ENCODE results near the gene IQCK.

Gene IQCK

DNA sequence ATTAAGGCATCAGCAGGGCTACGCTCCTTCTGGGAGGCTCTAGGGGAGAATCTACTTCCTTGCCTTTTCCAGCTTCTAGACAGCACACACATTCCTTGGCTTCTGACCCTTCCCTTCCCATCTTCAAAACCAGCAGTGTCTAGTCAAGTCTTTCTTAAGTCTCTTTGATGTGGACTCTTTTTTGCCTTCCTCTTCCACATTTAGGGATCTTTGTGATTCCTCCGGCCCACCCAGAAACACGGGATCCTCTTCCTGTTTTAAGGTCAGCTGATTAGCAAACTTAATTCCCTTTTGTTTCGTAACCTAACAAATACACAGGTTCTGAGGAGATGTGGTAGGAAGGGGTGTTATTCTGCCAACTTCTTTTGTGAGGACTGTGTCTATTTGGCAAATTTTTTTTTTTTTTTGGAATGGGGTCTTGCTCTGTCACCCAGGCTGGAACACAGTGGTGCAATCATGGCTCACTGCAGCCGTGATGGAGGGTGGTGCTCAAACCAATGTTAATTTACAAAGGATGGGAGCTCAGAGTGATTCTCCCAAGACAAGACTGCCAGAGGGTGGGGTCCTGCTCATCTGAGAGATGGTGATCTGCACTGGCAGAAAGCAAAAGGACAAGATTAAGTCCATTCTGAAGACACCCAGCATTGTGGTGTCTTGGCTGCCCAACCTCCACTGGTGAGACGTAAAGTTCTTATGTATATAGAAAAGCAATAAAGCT is 14.7 kb upstream of the IQCK start:
- H3K4me1 ChIP-seq, result no peaks in the 10 kb centered on the region
- H3K36me3 ChIP-seq, result peaks cover 62% of the 10 kb centered on the region
- DNase-seq, result no peak
- no peaks in the 10 kb centered on the region for H3K9me3 ChIP-seq
- TF ChIP-seq, protein P1, sequence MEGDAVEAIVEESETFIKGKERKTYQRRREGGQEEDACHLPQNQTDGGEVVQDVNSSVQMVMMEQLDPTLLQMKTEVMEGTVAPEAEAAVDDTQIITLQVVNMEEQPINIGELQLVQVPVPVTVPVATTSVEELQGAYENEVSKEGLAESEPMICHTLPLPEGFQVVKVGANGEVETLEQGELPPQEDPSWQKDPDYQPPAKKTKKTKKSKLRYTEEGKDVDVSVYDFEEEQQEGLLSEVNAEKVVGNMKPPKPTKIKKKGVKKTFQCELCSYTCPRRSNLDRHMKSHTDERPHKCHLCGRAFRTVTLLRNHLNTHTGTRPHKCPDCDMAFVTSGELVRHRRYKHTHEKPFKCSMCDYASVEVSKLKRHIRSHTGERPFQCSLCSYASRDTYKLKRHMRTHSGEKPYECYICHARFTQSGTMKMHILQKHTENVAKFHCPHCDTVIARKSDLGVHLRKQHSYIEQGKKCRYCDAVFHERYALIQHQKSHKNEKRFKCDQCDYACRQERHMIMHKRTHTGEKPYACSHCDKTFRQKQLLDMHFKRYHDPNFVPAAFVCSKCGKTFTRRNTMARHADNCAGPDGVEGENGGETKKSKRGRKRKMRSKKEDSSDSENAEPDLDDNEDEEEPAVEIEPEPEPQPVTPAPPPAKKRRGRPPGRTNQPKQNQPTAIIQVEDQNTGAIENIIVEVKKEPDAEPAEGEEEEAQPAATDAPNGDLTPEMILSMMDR (IDR thresholded peaks at IDR 0.05; ENCODE audit: low read depth, low read length), result no peak
- H3K4me3 ChIP-seq (ENCODE audit: low read depth, low read length), result no peak overlapping the region
- H3K27me3 ChIP-seq, result no peaks in the 10 kb centered on the region

DNA sequence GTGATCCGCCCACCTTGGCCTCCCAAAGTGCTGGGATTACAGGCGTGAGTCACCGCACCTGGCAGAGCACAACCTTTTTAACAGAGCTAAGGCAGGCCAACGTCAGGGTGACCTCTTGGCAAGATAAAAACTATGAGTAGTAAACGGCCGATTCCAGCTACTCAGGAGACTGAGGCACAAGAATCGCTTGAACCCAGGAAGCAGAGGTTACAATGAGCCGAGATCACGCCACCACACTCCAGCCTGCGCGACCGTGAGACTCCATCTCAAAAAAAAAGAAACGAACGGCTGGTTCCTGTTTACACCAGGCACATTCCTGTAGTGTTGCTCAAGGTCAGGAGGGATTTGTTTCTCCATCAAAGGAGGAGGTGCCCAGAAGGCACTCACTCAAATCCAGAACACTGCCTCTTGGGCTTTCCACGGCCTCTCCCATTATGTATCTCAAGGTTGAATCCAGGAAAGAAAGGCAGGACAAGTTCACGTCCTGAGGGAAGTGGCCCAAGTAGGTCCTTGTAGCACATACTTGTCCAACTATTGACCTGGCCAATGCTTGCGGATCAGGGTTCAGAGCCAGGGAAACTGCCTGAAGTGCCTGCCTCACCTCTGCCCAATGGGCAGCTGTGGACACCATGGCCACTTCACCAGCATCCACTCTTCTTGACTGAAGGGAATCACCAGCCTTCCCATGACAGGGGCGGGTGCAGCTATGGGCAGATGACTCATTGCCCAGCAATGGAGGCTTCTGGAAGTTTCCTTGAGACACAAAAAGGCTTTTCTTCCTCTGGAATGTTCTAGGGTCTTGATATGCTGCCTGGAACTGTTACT is 13.5 kb upstream of the IQCK start:
- Histone ChIP-seq H3K27me3 (no peaks in the 10 kb centered on the region), H3K9me3 (no peaks in the 10 kb centered on the region), H3K36me3 (peaks cover 62% of the 10 kb centered on the region), H3K4me1 (no peaks in the 10 kb centered on the region), H3K4me3 (ENCODE audit: low read depth, low read length) (no peak overlapping the region)
- DNase-seq, result no peak
- TF ChIP-seq, protein P1 (IDR thresholded peaks at IDR 0.05; ENCODE audit: low read depth, low read length), result no peak

DNA sequence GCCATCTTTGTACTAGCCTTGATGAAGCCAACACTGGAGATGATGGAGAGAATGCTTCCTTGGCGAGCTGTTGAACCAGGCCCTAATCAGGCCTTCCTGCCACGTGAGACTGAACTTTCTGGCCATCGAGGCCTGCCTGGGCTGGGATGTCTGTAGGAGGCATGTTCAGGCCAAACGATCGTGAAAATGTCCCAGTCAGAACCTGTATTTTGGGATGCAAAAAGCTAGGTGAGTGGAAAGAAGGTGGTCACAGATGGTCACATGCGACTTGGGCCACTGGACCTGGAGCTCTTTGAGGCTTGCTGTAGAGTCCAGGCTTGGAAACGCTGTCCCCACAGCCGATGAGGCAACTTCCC is 12.9 kb upstream of the IQCK start:
- Histone ChIP-seq H3K4me3 (ENCODE audit: low read depth, low read length) (no peak overlapping the region), H3K9me3 (no peaks in the 10 kb centered on the region), H3K27me3 (no peaks in the 10 kb centered on the region), H3K4me1 (no peaks in the 10 kb centered on the region), H3K36me3 (peaks cover 64% of the 10 kb centered on the region)
- TF ChIP-seq, protein P1 (IDR thresholded peaks at IDR 0.05; ENCODE audit: low read depth, low read length), result no peak
- DNase-seq, result no peak

DNA sequence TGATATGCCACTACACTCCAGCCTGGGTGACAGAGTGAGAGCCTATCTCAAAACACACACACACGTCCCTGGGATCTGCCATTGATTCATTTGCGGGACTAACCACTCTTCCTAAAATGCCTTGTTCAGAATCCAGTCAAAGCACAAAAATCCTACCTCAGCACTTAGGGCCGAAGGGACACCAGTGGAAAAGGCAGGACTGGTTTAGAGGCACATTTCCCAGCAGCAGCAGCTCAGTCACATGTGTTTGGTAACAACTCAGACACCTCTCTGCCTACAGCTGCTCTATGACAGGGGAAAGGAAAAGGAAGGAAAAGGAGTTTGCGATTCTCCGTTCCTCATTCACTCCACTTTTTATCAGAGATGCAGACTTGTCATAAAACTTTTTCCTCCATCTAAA is 12.2 kb upstream of the IQCK start:
- no peaks in the 10 kb centered on the region for H3K9me3 ChIP-seq
- no peaks in the 10 kb centered on the region for H3K27me3 ChIP-seq
- H3K4me1 ChIP-seq, result no peaks in the 10 kb centered on the region
- H3K4me3 ChIP-seq (ENCODE audit: low read depth, low read length), result no peak overlapping the region
- H3K36me3 ChIP-seq, result peaks cover 66% of the 10 kb centered on the region
- DNase-seq, result no peak
- TF ChIP-seq, protein P1 (IDR thresholded peaks at IDR 0.05; ENCODE audit: low read depth, low read length), result no peak

DNA sequence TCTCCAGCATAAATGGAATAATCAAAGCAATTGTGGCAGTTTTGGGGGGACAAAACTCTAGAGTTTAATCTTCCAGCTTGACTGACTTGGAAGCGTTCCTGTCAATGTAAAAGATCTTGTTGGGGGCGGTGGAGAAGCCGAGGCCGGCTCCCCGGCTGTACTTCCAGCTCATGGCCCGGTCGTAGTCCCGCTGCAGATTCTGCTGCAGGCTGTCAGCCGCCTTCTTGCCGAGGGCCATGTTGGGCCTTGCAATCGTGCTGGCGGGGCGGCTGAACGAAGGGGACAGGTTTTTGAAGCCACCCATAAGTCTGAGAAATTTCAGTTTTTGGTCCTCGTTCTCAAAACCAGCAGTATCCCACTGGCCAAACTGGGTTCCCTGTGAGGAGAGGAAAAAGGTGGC is 11.2 kb upstream of the IQCK start:
- H3K4me1 ChIP-seq, result no peaks in the 10 kb centered on the region
- no peak for DNase-seq
- H3K4me3 ChIP-seq (ENCODE audit: low read depth, low read length), result no peak overlapping the region
- TF ChIP-seq, protein P1 (IDR thresholded peaks at IDR 0.05; ENCODE audit: low read depth, low read length), result no peak
- H3K36me3 ChIP-seq, result peaks cover 69% of the 10 kb centered on the region
- no peaks in the 10 kb centered on the region for H3K9me3 ChIP-seq
- no peaks in the 10 kb centered on the region for H3K27me3 ChIP-seq

Data from BE2C (cell line).